Measurements from ENCODE around the gene ABITRAM. TPM values are rescaled to one million over a fixed set of nuclear protein-coding genes. Genes with fewer than 3 reads are reported as not detected.
"Not testable (repeated sequence)": the region's sequence is repeated elsewhere in the genome, so short reads cannot be mapped to it uniquely, and the experiment has no call there.

The ABITRAM gene
- total and polyA plus RNA-seq, 2 donors from 2014 or later: 11.7 to 13.6 TPM

DNA sequence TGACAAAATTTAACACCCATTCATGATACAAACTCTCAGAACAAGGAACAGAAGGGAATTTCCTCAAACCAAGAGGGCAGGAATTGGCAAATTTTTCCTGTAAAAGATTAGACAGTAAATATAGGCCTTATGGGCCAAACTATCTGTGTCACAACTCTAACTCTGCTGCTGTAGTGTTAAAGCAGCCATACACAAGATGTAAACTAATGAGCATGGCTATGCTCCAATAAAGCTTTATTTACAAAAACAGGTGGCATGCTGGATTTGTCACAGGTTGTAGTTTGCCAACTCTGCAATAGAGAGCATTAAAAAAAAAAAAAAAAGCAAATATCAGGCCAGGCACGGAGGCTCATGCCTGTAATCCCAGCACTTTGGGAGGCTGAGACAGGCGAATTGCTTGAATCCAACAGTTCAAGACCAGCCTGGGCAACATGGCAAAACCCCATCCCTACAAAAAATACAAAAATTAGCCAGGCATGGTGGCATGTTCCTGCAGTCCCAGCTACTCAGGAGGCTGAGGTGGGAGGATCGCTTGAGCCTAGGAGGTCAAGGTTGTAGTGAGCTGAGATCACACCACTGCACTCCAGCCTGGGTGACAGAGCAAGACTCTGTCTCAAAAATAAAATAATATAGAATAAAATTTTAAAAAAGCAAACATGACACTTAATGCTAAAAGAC, 47.5 kb upstream of the ABITRAM start:
- H3K36me3 ChIP-seq (ENCODE audit: control insufficient read depth in 2 of 3, insufficient read depth in 3 of 3, low read length in 3 of 3): peaks cover 0 to 28% (median 8%) of the 10 kb centered on the region in 3 donors
- intact Hi-C loops (cut with DNase I): not testable (repeated sequence)

DNA sequence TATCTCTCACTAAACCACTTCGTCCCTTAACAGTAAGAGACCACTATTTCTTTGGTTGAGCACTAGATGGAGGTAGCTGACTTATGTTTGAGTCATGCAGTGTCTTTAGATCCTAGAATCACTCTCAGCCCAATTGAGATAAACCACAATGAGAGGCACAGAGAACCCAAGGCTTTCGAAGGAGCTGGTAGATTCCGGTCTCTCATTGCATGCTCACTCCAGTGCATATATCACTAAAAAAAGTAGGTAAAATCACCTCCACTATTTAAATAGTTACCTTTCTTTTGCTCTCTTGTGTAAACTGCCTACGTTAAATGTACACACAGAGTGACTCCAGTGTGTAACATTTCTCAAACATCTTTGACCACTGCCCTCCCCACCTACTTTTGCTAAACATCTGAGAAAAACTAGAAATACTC, 44.5 kb upstream of the ABITRAM start:
- no peak overlapping the region for H3K27ac ChIP-seq (ENCODE audit: low read depth in 2 of 2, low read length in 2 of 2)
- no peak overlapping the region for H3K9ac ChIP-seq (ENCODE audit: low read length in 3 of 3)
- FAIRE-seq (no peak), DNase-seq (peak in 1 of 5 donors; percentile 22)
- H3K4me3 ChIP-seq (ENCODE audit: low read length in 3 of 3): no peak overlapping the region
- intact Hi-C loops (cut with DNase I): no loop called here
- H3K36me3 ChIP-seq (ENCODE audit: control insufficient read depth in 2 of 3, insufficient read depth in 3 of 3, low read length in 3 of 3): peaks cover 0 to 55% (median 19%) of the 10 kb centered on the region in 3 donors
- H3K4me1 ChIP-seq (ENCODE audit: control insufficient read depth in 2 of 3, insufficient read depth in 2 of 3, low read depth in 1 of 3, low read length in 3 of 3): no peaks in the 10 kb centered on the region
- H3K27me3 ChIP-seq (ENCODE audit: control insufficient read depth, insufficient read depth, low read length): no peaks in the 10 kb centered on the region
- TF ChIP-seq CTCF (IDR thresholded peaks at IDR 0.05; ENCODE audit: borderline replicate concordance, extremely low read depth, insufficient read depth): no peak
- no peaks in the 10 kb centered on the region for H3K9me3 ChIP-seq (ENCODE audit: control insufficient read depth in 2 of 3, insufficient read depth in 1 of 3, low read length in 3 of 3)

More for the DNA sequence above, 47.5 kb upstream of the ABITRAM start:
- not testable (repeated sequence) for DNase-seq; H3K27me3 ChIP-seq (ENCODE audit: control insufficient read depth, insufficient read depth, low read length); H3K9me3 ChIP-seq (ENCODE audit: control insufficient read depth in 2 of 3, insufficient read depth in 1 of 3, low read length in 3 of 3); H3K4me1 ChIP-seq (ENCODE audit: control insufficient read depth in 2 of 3, insufficient read depth in 2 of 3, low read depth in 1 of 3, low read length in 3 of 3); H3K4me3 ChIP-seq (ENCODE audit: low read length in 3 of 3); H3K27ac ChIP-seq (ENCODE audit: low read depth in 2 of 2, low read length in 2 of 2); FAIRE-seq; H3K9ac ChIP-seq (ENCODE audit: low read length in 3 of 3)

- H3K4me3 ChIP-seq (ENCODE audit: low read length in 3 of 3): no peak overlapping the region
- no peaks in the 10 kb centered on the region for H3K4me1 ChIP-seq (ENCODE audit: control insufficient read depth in 2 of 3, insufficient read depth in 2 of 3, low read depth in 1 of 3, low read length in 3 of 3)
- FAIRE-seq (no peak), DNase-seq (no peak)
- H3K27me3 ChIP-seq (ENCODE audit: control insufficient read depth, insufficient read depth, low read length): no peaks in the 10 kb centered on the region
- no peak overlapping the region for H3K9ac ChIP-seq (ENCODE audit: low read length in 3 of 3)
- H3K27ac ChIP-seq (ENCODE audit: low read depth in 2 of 2, low read length in 2 of 2): no peak overlapping the region
- peaks cover 6 to 70% (median 30%) of the 10 kb centered on the region in 3 donors for H3K36me3 ChIP-seq (ENCODE audit: control insufficient read depth in 2 of 3, insufficient read depth in 3 of 3, low read length in 3 of 3)
- intact Hi-C loops (cut with DNase I): no loop called here
- TF ChIP-seq CTCF (IDR thresholded peaks at IDR 0.05; ENCODE audit: borderline replicate concordance, extremely low read depth, insufficient read depth): no peak
- H3K9me3 ChIP-seq (ENCODE audit: control insufficient read depth in 2 of 3, insufficient read depth in 1 of 3, low read length in 3 of 3): no peaks in the 10 kb centered on the region
Measured at GRCh38 chr9:108894225-108894997, 39.8 kb upstream of the ABITRAM start.
